Measurements from ENCODE around the gene PTP4A2.

The PTP4A2 gene

DNA sequence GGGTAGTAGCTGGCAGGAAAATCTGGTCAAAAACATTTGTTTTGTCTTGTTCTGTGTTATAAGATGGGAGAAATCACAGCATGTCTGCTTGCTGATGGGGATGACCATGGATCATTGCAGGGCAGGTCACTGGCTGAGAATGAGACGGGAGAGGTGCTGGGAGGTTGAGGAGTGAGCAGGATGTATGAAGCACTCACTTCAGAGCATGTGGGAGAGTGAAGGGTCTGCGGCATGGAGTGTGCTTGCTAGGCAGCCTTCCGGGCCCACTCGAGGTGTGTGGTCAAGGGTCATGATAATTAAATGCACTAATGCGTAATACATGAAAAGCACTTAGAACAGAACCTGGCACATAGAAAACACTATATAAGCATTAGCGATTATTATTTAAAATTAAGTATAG is 80.3 kb downstream of the PTP4A2 start:
- DNase-seq: no peak
